PC-9 (cell line): ENCODE results near the gene HECTD1.

Source experiments
- EZH2 ChIP-seq: fragments of 200-600 bp; sonication (generic); IDR thresholded peaks from 2 replicates; pipeline ENCODE4 v1.8.0; 2017; ENCODE audit warnings: antibody characterized with exemption, low read depth
- TF ChIP-seq, protein P1 (sequence below): fragments of 200-600 bp; sonication (generic); conservative IDR thresholded peaks from 2 replicates; pipeline ENCODE4 v1.6.1; 2017; ENCODE audit warnings: mixed run types, antibody characterized with exemption, mild to moderate bottlenecking, moderate library complexity

DNA sequence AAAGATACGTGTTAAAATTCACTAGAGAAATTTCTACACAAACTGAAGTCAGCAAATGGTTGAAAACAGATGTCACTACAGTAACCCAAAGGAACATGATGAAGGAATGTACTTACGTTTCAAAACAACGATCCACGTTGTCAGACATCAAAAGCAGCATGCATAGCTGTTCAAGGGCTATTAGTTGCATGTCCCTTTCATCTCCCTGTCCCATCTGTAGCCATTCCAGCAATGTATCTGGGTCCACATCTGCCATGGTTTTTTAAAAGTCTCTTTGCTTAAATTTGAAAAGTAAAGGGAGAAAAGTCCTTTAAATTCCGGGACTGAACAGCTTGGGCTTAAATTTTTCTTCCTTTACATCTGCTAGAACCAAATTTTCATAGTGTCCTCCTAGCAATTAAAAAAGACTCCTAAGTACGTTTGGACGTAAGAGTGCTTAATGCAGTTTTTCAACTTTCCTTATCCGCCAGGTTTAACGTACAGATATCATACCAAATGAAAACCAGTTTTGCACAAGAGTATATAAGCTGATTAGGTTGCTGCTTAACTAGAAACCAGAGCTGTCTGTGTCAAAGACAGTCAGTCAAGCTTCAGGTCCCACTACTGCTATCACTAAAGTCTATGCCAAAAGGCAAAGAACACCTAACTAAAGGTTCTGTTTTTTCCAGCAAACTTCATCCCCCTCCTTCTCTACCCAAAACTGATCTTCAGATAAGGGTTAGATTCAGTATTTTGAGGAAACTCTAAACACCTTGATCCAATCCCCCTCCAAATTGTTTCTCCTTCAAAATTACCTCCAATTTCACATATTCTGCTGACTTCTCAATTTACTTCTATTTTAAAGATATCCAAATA lies 1.7 kb downstream of the HECTD1 start:
- TF ChIP-seq, protein P1, sequence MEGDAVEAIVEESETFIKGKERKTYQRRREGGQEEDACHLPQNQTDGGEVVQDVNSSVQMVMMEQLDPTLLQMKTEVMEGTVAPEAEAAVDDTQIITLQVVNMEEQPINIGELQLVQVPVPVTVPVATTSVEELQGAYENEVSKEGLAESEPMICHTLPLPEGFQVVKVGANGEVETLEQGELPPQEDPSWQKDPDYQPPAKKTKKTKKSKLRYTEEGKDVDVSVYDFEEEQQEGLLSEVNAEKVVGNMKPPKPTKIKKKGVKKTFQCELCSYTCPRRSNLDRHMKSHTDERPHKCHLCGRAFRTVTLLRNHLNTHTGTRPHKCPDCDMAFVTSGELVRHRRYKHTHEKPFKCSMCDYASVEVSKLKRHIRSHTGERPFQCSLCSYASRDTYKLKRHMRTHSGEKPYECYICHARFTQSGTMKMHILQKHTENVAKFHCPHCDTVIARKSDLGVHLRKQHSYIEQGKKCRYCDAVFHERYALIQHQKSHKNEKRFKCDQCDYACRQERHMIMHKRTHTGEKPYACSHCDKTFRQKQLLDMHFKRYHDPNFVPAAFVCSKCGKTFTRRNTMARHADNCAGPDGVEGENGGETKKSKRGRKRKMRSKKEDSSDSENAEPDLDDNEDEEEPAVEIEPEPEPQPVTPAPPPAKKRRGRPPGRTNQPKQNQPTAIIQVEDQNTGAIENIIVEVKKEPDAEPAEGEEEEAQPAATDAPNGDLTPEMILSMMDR = no peak
- no peak for TF ChIP-seq EZH2
